Panc1 (cell line): ENCODE measurements around the gene DYNLRB2. TPM values are rescaled to one million over a fixed set of nuclear protein-coding genes. Genes with fewer than 3 reads are reported as not detected.

Experiments used
- ATAC-seq: fragments of 200-7000 bp; cut with Tn5 transposase; 2 replicates; pipeline ENCODE4 v1.9.1; 2020; ENCODE audit warnings: mild to moderate bottlenecking, moderate library complexity
- BruUV-seq: library from RNA; stranded (reverse); fragments of 400-500 nt; replicated peaks from 2 replicates; lab custom pipeline; 2021; lab: Mats Ljungman, UMichigan
- CTCF ChIA-PET: fragments of 300-600 bp; sonication (Branson Sonifier 250); formaldehyde crosslinking; loops from one replicate; lab custom pipeline; 2022; ENCODE audit warnings: antibody characterized with exemption; lab: Charles Lee
- POLR2A ChIA-PET: fragments of 300-600 bp; sonication (Branson Sonifier 250); formaldehyde crosslinking; loops from one replicate; lab custom pipeline; 2022; ENCODE audit warnings: antibody characterized with exemption; lab: Charles Lee
- DNase-seq: peaks from one replicate; pipeline ENCODE4 v3.0.0-alpha.2; 2010; ENCODE audit warnings: low read depth, low spot score
- H3K27ac ChIP-seq: 2 replicates; pipeline ENCODE4 v1.5.1; 2011; ENCODE audit warnings: mild to moderate bottlenecking, low read length, inconsistent platforms
- H3K27me3 ChIP-seq: fragments of 200-500 bp; sonication (Bioruptor generic); 2 replicates; pipeline ENCODE4 v1.6.0; 2014; ENCODE audit warnings: low read length, inconsistent platforms; ENCODE audit not compliant: control insufficient read depth, insufficient read depth
- H3K36me3 ChIP-seq: fragments of 200-500 bp; sonication (Bioruptor generic); 2 replicates; pipeline ENCODE4 v1.5.1; 2014; ENCODE audit warnings: inconsistent platforms, mild to moderate bottlenecking, low read length, moderate library complexity; ENCODE audit not compliant: control insufficient read depth, insufficient read depth
- H3K4me1 ChIP-seq: 2 replicates; pipeline ENCODE4 v1.5.1; 2011; ENCODE audit warnings: inconsistent platforms, mild to moderate bottlenecking, low read length, moderate library complexity; ENCODE audit not compliant: control insufficient read depth, insufficient read depth
- H3K4me3 ChIP-seq, 2 experiments: 2 replicates each; pipeline ENCODE4 v1.5.1; 2011 to 2012; ENCODE audit warnings: low read depth in 2 of 2, low read length in 2 of 2, mild to moderate bottlenecking in 2 of 2, inconsistent platforms in 1 of 2, moderate library complexity in 1 of 2
- H3K9me3 ChIP-seq: fragments of 200-500 bp; sonication (Bioruptor generic); 2 replicates; pipeline ENCODE4 v1.5.1; 2014; ENCODE audit warnings: low read depth, mild to moderate bottlenecking, inconsistent platforms, low read length, moderate library complexity; ENCODE audit not compliant: control insufficient read depth, insufficient read depth
- POLR2AphosphoS5 ChIP-seq: IDR thresholded peaks from 2 replicates; pipeline ENCODE4 v1.6.1; 2012; ENCODE audit warnings: mild to moderate bottlenecking, low read depth, low read length, moderate library complexity
- REST ChIP-seq, 2 experiments: IDR thresholded peaks; 2 replicates each; pipeline ENCODE4 v1.6.1; 2011 to 2012; ENCODE audit warnings: low read depth in 2 of 2, control low read depth in 1 of 2, low read length in 1 of 2, mild to moderate bottlenecking in 1 of 2, moderate library complexity in 1 of 2; ENCODE audit not compliant: insufficient read depth in 1 of 2
- SIN3A ChIP-seq: IDR thresholded peaks from 2 replicates; pipeline ENCODE4 v1.6.1; 2012; ENCODE audit warnings: low read depth, mild to moderate bottlenecking, low read length, moderate library complexity, borderline replicate concordance; ENCODE audit not compliant: insufficient read depth
- TCF7L2 ChIP-seq: IDR thresholded peaks from 2 replicates; pipeline ENCODE4 v1.6.1; 2011; ENCODE audit warnings: mild to moderate bottlenecking, low read depth, low read length, inconsistent platforms
- in situ Hi-C: cut with HindIII; loops from 2 replicates; pipeline ENCODE4 v1.10.0; 2016; ENCODE audit warnings: low sequenced_read_pairs, low pct_unique_long_range_greater_than_20kb
- intact Hi-C: fragments of 100-400 bp; cut with micrococcal nuclease; formaldehyde crosslinking; loops from one replicate; pipeline ENCODE4 v1.10.0; 2022; ENCODE audit not compliant: unreplicated experiment
- total RNA-seq: library from RNA; stranded (reverse); gene quantifications from one replicate; pipeline ENCODE4 v1.2.1, GENCODE V29; 2021; ENCODE audit not compliant: unreplicated experiment
- TF ChIP-seq, protein P1 (sequence below): fragments of 450-650 bp; IDR thresholded peaks from 2 replicates; pipeline ENCODE4 v1.5.1; 2017; ENCODE audit warnings: mild to moderate bottlenecking

Gene DYNLRB2
- total RNA-seq, 1 experiment from 2014 or later = not detected

- no peak for ATAC-seq
- Histone ChIP-seq H3K9me3 (no peaks in the 10 kb centered on the region), H3K4me1 (no peaks in the 10 kb centered on the region), H3K27me3 (no peaks in the 10 kb centered on the region), H3K4me3 (no peak overlapping the region), H3K27ac (no peak overlapping the region), H3K36me3 (no peaks in the 10 kb centered on the region)
- POLR2A ChIA-PET = no interaction called here
- no peak for DNase-seq
- CTCF ChIA-PET = no interaction called here
- intact Hi-C loops = no loop called here
- no peak for TF ChIP-seq SIN3A
- TF ChIP-seq, protein P1, sequence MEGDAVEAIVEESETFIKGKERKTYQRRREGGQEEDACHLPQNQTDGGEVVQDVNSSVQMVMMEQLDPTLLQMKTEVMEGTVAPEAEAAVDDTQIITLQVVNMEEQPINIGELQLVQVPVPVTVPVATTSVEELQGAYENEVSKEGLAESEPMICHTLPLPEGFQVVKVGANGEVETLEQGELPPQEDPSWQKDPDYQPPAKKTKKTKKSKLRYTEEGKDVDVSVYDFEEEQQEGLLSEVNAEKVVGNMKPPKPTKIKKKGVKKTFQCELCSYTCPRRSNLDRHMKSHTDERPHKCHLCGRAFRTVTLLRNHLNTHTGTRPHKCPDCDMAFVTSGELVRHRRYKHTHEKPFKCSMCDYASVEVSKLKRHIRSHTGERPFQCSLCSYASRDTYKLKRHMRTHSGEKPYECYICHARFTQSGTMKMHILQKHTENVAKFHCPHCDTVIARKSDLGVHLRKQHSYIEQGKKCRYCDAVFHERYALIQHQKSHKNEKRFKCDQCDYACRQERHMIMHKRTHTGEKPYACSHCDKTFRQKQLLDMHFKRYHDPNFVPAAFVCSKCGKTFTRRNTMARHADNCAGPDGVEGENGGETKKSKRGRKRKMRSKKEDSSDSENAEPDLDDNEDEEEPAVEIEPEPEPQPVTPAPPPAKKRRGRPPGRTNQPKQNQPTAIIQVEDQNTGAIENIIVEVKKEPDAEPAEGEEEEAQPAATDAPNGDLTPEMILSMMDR = no peak
- no peak for TF ChIP-seq TCF7L2
- TF ChIP-seq POLR2AphosphoS5 = no peak
- TF ChIP-seq REST (IDR thresholded peaks at IDR 0.05; ENCODE audit: insufficient read depth in 1 of 2, low read depth in 2 of 2, low read length in 1 of 2) = no peak
- BruUV-seq = no TSS peak
- in situ Hi-C loops = no loop called here
Observed at GRCh38 chr16:80592273-80592672, 51.5 kb downstream of the DYNLRB2 start.

- no peaks in the 10 kb centered on the region for H3K27me3 ChIP-seq
- no peak overlapping the region for H3K27ac ChIP-seq
- ATAC-seq (no peak), DNase-seq (no peak)
- no TSS peak for BruUV-seq
- H3K36me3 ChIP-seq = no peaks in the 10 kb centered on the region
- no peaks in the 10 kb centered on the region for H3K9me3 ChIP-seq
- intact Hi-C loops (no loop called here), in situ Hi-C loops (no loop called here)
- ChIA-PET POLR2A (no interaction called here), CTCF (no interaction called here)
- H3K4me3 ChIP-seq = no peak overlapping the region
- no peaks in the 10 kb centered on the region for H3K4me1 ChIP-seq
- TF ChIP-seq POLR2AphosphoS5 (no peak), SIN3A (no peak), TCF7L2 (no peak), REST (IDR thresholded peaks at IDR 0.05; ENCODE audit: insufficient read depth in 1 of 2, low read depth in 2 of 2, low read length in 1 of 2) (no peak)
- TF ChIP-seq, protein P1 = no peak
Observed at GRCh38 chr16:80594756-80595155, 54.0 kb downstream of the DYNLRB2 start.
